CD4-positive, CD25-positive, alpha-beta regulatory T cell (primary cell): ENCODE measurements around the gene THAP9. TPM values are rescaled to one million over a fixed set of nuclear protein-coding genes. Genes with fewer than 3 reads are reported as not detected.
"Not testable (repeated sequence)": the region's sequence is repeated elsewhere in the genome, so short reads cannot be mapped to it uniquely, and the experiment has no call there.

Source experiments
- ATAC-seq, 2 donors: fragments of 150-1000 bp; cut with Tn5 transposase; one replicate each; pipeline ENCODE4 v1.10.0; 2021; ENCODE audit warnings: low read depth in 2 of 2, moderate number of reproducible peaks in 2 of 2, moderate library complexity in 1 of 2
- DNase-seq, 3 donors: peaks; one replicate each; pipeline versions ENCODE4 v3.0.0 to v3.0.0-alpha.2; 2012 to 2022; ENCODE audit warnings: mixed read lengths in 1 of 3
- H3K27ac ChIP-seq: one replicate; pipeline ENCODE4 v1.7.0; 2013; ENCODE audit warnings: mild to moderate bottlenecking, low read length; ENCODE audit not compliant: insufficient read depth, poor library complexity, severe bottlenecking
- H3K27me3 ChIP-seq: one replicate; pipeline ENCODE4 v1.7.0; 2013; ENCODE audit warnings: low read length; ENCODE audit not compliant: control insufficient read depth, insufficient read depth
- H3K36me3 ChIP-seq: one replicate; pipeline ENCODE4 v1.7.0; 2013; ENCODE audit warnings: mild to moderate bottlenecking, low read length, moderate library complexity; ENCODE audit not compliant: control insufficient read depth, insufficient read depth
- H3K4me1 ChIP-seq: 2 replicates; pipeline ENCODE4 v1.7.0; 2013; ENCODE audit warnings: mild to moderate bottlenecking, low read length; ENCODE audit not compliant: insufficient read depth, control insufficient read depth, poor library complexity, severe bottlenecking
- H3K4me3 ChIP-seq: one replicate; pipeline ENCODE4 v1.7.0; 2013; ENCODE audit warnings: low read depth, mild to moderate bottlenecking, low read length, moderate library complexity
- H3K9me3 ChIP-seq, 2 experiments: 1 replicate in 1 of 2; 2 replicates in 1 of 2; pipeline ENCODE4 v1.7.0; 2013; ENCODE audit warnings: low read length in 2 of 2, mild to moderate bottlenecking in 1 of 2, moderate library complexity in 1 of 2; ENCODE audit not compliant: control insufficient read depth in 2 of 2
- H3K27ac Mint-ChIP-seq, 3 donors: one replicate each; pipeline ENCODE4 v1.8.0; 2020 to 2022; ENCODE audit warnings: mild to moderate bottlenecking in 3 of 3, mixed read lengths in 3 of 3, moderate library complexity in 2 of 3
- H3K27me3 Mint-ChIP-seq: one replicate; pipeline ENCODE4 v1.8.0; 2022; ENCODE audit warnings: mild to moderate bottlenecking, mixed read lengths
- H3K36me3 Mint-ChIP-seq: one replicate; pipeline ENCODE4 v1.8.0; 2020; ENCODE audit warnings: mixed read lengths
- H3K4me1 Mint-ChIP-seq, 4 donors: one replicate each; pipeline ENCODE4 v1.8.0; 2020 to 2022; ENCODE audit warnings: mixed read lengths in 4 of 4, mild to moderate bottlenecking in 1 of 4
- H3K4me3 Mint-ChIP-seq, 4 donors: one replicate each; pipeline ENCODE4 v1.8.0; 2020 to 2022; ENCODE audit warnings: mild to moderate bottlenecking in 4 of 4, mixed read lengths in 4 of 4, moderate library complexity in 3 of 4
- H3K9me3 Mint-ChIP-seq, 7 donors: one replicate each; pipeline ENCODE4 v1.8.0; 2020 to 2022; ENCODE audit warnings: mixed read lengths in 7 of 7, mild to moderate bottlenecking in 3 of 7, moderate library complexity in 2 of 7
- polyA plus RNA-seq, 4 donors: library from polyadenylated mRNA; unstranded; fragments of 300-500 nt; fragmentation: Illumina TruSeq; gene quantifications; one replicate each; pipeline ENCODE4 v1.2.3, GENCODE V29; 2021
- total RNA-seq: library from RNA; stranded (reverse); gene quantifications from one replicate; pipeline ENCODE4 v1.2.3, GENCODE V29; 2022

Gene THAP9
- total and polyA plus RNA-seq, 5 donors from 2014 or later = 0.37 to 2.3 (median 1.7) TPM

- peaks cover 5 to 9% (median 7%) of the 10 kb centered on the region in 4 donors for H3K4me1 Mint-ChIP-seq
- H3K27me3 Mint-ChIP-seq = peaks cover 28% of the 10 kb centered on the region
These were observed 8.8 kb downstream of the THAP9 start for GRCh38 chr4:82909326-82909725.

GRCh38 chr4:82913305-82913704 lies 12.8 kb downstream of the THAP9 start:
- Histone ChIP-seq H3K9me3 (no peaks in the 10 kb centered on the region), H3K4me3 (no peak overlapping the region), H3K27me3 (no peaks in the 10 kb centered on the region), H3K27ac (no peak overlapping the region), H3K36me3 (no peaks in the 10 kb centered on the region), H3K4me1 (no peaks in the 10 kb centered on the region)
- DNase-seq (no peak), ATAC-seq (no peak)
- peaks cover 0 to 3% (median 0%) of the 10 kb centered on the region in 7 donors for H3K9me3 Mint-ChIP-seq
- no peak overlapping the region for H3K27ac Mint-ChIP-seq
- H3K36me3 Mint-ChIP-seq = peaks cover 9% of the 10 kb centered on the region
- H3K4me1 Mint-ChIP-seq = peaks cover 0 to 2% (median 0%) of the 10 kb centered on the region in 4 donors
- H3K4me3 Mint-ChIP-seq = no peak overlapping the region
- peaks cover 9% of the 10 kb centered on the region for H3K27me3 Mint-ChIP-seq

More at GRCh38 chr4:82909326-82909725, 8.8 kb downstream of the THAP9 start:
- Histone ChIP-seq H3K4me1 (peaks cover 7% of the 10 kb centered on the region), H3K36me3 (no peaks in the 10 kb centered on the region), H3K27me3 (peaks cover 2% of the 10 kb centered on the region), H3K27ac (no peak overlapping the region), H3K9me3 (no peaks in the 10 kb centered on the region), H3K4me3 (no peak overlapping the region)
- H3K27ac Mint-ChIP-seq = no peak overlapping the region
- no peak overlapping the region for H3K4me3 Mint-ChIP-seq
- H3K36me3 Mint-ChIP-seq = peaks cover 10% of the 10 kb centered on the region
- DNase-seq = no peak
- H3K9me3 Mint-ChIP-seq = peaks cover 0 to 3% (median 0%) of the 10 kb centered on the region in 7 donors
- ATAC-seq = no peak

- ATAC-seq, H3K27me3 Mint-ChIP-seq, H3K36me3 Mint-ChIP-seq, H3K4me3 Mint-ChIP-seq, H3K27ac ChIP-seq, H3K9me3 Mint-ChIP-seq, H3K27ac Mint-ChIP-seq, H3K4me3 ChIP-seq, H3K27me3 ChIP-seq, H3K4me1 Mint-ChIP-seq, DNase-seq, H3K9me3 ChIP-seq, H3K4me1 ChIP-seq, H3K36me3 ChIP-seq: not testable (repeated sequence)
These were observed 13.4 kb downstream of the THAP9 start for GRCh38 chr4:82913968-82914367.

GRCh38 chr4:82918091-82918490 lies 17.6 kb downstream of the THAP9 start:
- Mint-ChIP-seq H3K36me3 (peaks cover 3% of the 10 kb centered on the region), H3K27ac (peak overlapping the region in 1 of 3 donors; percentile 52), H3K4me3 (no peak overlapping the region), H3K4me1 (no peaks in the 10 kb centered on the region), H3K9me3 (no peaks in the 10 kb centered on the region), H3K27me3 (no peaks in the 10 kb centered on the region)
- H3K36me3 ChIP-seq = no peaks in the 10 kb centered on the region
- no peaks in the 10 kb centered on the region for H3K9me3 ChIP-seq
- DNase-seq = no peak
- H3K27ac ChIP-seq = no peak overlapping the region
- H3K27me3 ChIP-seq = no peaks in the 10 kb centered on the region
- no peak for ATAC-seq
- H3K4me3 ChIP-seq = no peak overlapping the region
- no peaks in the 10 kb centered on the region for H3K4me1 ChIP-seq

- Mint-ChIP-seq H3K4me1 (no peaks in the 10 kb centered on the region), H3K36me3 (peaks cover 3% of the 10 kb centered on the region)
These were observed 18.9 kb downstream of the THAP9 start for GRCh38 chr4:82919386-82919785.

GRCh38 chr4:82921795-82922194 lies 21.3 kb downstream of the THAP9 start:
- H3K9me3 Mint-ChIP-seq = no peaks in the 10 kb centered on the region
- no peak overlapping the region for H3K4me3 Mint-ChIP-seq
- H3K27ac Mint-ChIP-seq = peak overlapping the region in 1 of 3 donors; percentile 57
- H3K4me1 ChIP-seq = no peaks in the 10 kb centered on the region
- H3K4me3 ChIP-seq = no peak overlapping the region
- peaks cover 3% of the 10 kb centered on the region for H3K36me3 Mint-ChIP-seq
- no peaks in the 10 kb centered on the region for H3K27me3 ChIP-seq
- ATAC-seq (no peak), DNase-seq (no peak)
- H3K36me3 ChIP-seq = no peaks in the 10 kb centered on the region
- H3K27me3 Mint-ChIP-seq = no peaks in the 10 kb centered on the region
- H3K27ac ChIP-seq = no peak overlapping the region
- no peaks in the 10 kb centered on the region for H3K4me1 Mint-ChIP-seq
- no peaks in the 10 kb centered on the region for H3K9me3 ChIP-seq

More at GRCh38 chr4:82919386-82919785, 18.9 kb downstream of the THAP9 start:
- H3K4me3 ChIP-seq = no peak overlapping the region
- no peak overlapping the region for H3K27ac Mint-ChIP-seq
- no peaks in the 10 kb centered on the region for H3K27me3 Mint-ChIP-seq
- DNase-seq (no peak), ATAC-seq (no peak)
- H3K9me3 ChIP-seq = no peaks in the 10 kb centered on the region
- no peaks in the 10 kb centered on the region for H3K9me3 Mint-ChIP-seq
- H3K4me3 Mint-ChIP-seq = no peak overlapping the region
- H3K36me3 ChIP-seq = no peaks in the 10 kb centered on the region
- H3K27me3 ChIP-seq = no peaks in the 10 kb centered on the region
- no peak overlapping the region for H3K27ac ChIP-seq
- no peaks in the 10 kb centered on the region for H3K4me1 ChIP-seq

- H3K27ac ChIP-seq = no peak overlapping the region
- ATAC-seq (no peak), DNase-seq (no peak)
- Mint-ChIP-seq H3K9me3 (no peaks in the 10 kb centered on the region), H3K4me1 (peaks cover 0 to 7% (median 0%) of the 10 kb centered on the region in 4 donors), H3K36me3 (peaks cover 34% of the 10 kb centered on the region), H3K27ac (no peak overlapping the region), H3K4me3 (no peak overlapping the region), H3K27me3 (no peaks in the 10 kb centered on the region)
- no peaks in the 10 kb centered on the region for H3K4me1 ChIP-seq
- H3K9me3 ChIP-seq = no peaks in the 10 kb centered on the region
- peaks cover 31% of the 10 kb centered on the region for H3K36me3 ChIP-seq
- H3K27me3 ChIP-seq = no peaks in the 10 kb centered on the region
- H3K4me3 ChIP-seq = no peak overlapping the region
These were observed 30.6 kb downstream of the THAP9 start for GRCh38 chr4:82930848-82931755.

- no peaks in the 10 kb centered on the region for H3K9me3 ChIP-seq
- no peak for ATAC-seq
- no peak for DNase-seq
- Mint-ChIP-seq H3K36me3 (peaks cover 34% of the 10 kb centered on the region), H3K4me3 (no peak overlapping the region), H3K9me3 (no peaks in the 10 kb centered on the region), H3K27ac (peak overlapping the region in 1 of 3 donors; percentile 59), H3K27me3 (no peaks in the 10 kb centered on the region), H3K4me1 (peaks cover 0 to 7% (median 0%) of the 10 kb centered on the region in 4 donors)
- no peak overlapping the region for H3K4me3 ChIP-seq
- H3K27me3 ChIP-seq = no peaks in the 10 kb centered on the region
- peaks cover 55% of the 10 kb centered on the region for H3K36me3 ChIP-seq
- H3K27ac ChIP-seq = no peak overlapping the region
- H3K4me1 ChIP-seq = no peaks in the 10 kb centered on the region
These were observed 33.9 kb downstream of the THAP9 start for GRCh38 chr4:82934441-82934840.
